Smooth muscle cell (in vitro differentiated cells): Measurements from ENCODE around the gene PRRX2. TPM values are rescaled to one million over a fixed set of nuclear protein-coding genes. Genes with fewer than 3 reads are reported as not detected.

Experiments used
- DNase-seq: peaks from one replicate; lab custom pipeline; 2025; ENCODE audit not compliant: unreplicated experiment; lab: John Stamatoyannopoulos, UW
- H2AFZ ChIP-seq: fragments of 200-600 bp; sonication (generic); 2 replicates; pipeline ENCODE4 v1.6.0; 2016; ENCODE audit warnings: antibody characterized with exemption, low read depth, mild to moderate bottlenecking
- H3F3A ChIP-seq: fragments of 200-600 bp; sonication (generic); 2 replicates; pipeline ENCODE4 v1.6.0; 2017; ENCODE audit warnings: antibody characterized with exemption, low read depth
- H3K27ac ChIP-seq: fragments of 200-600 bp; sonication (generic); 2 replicates; pipeline ENCODE4 v1.5.1; 2016; ENCODE audit warnings: low read depth, mild to moderate bottlenecking
- H3K27me3 ChIP-seq: fragments of 200-600 bp; sonication (generic); 2 replicates; pipeline ENCODE4 v1.6.1; 2016; ENCODE audit warnings: low read depth, mild to moderate bottlenecking
- H3K36me3 ChIP-seq: fragments of 200-600 bp; sonication (generic); 2 replicates; pipeline ENCODE4 v1.5.1; 2016; ENCODE audit warnings: low read depth
- H3K4me1 ChIP-seq: fragments of 200-600 bp; sonication (generic); 2 replicates; pipeline ENCODE4 v1.5.1; 2016; ENCODE audit warnings: low read depth
- H3K4me2 ChIP-seq: fragments of 200-600 bp; sonication (generic); 2 replicates; pipeline ENCODE4 v1.6.0; 2016; ENCODE audit warnings: mild to moderate bottlenecking
- H3K4me3 ChIP-seq: fragments of 200-600 bp; sonication (generic); 2 replicates; pipeline ENCODE4 v1.5.1; 2016; ENCODE audit warnings: mild to moderate bottlenecking
- H3K79me2 ChIP-seq: fragments of 200-600 bp; sonication (generic); 2 replicates; pipeline ENCODE4 v1.6.0; 2016; ENCODE audit warnings: low read depth, mild to moderate bottlenecking
- H3K9ac ChIP-seq: fragments of 200-600 bp; sonication (generic); 2 replicates; pipeline ENCODE4 v1.6.0; 2016; ENCODE audit warnings: low read depth
- H3K9me3 ChIP-seq: fragments of 200-600 bp; sonication (generic); replicated peaks from 2 replicates; pipeline ENCODE4 v1.5.1; 2016; ENCODE audit warnings: low read depth
- H4K20me1 ChIP-seq: fragments of 200-600 bp; sonication (generic); 2 replicates; pipeline ENCODE4 v1.6.0; 2016; ENCODE audit warnings: low read depth
- CTCF ChIP-seq: fragments of 200-600 bp; sonication (generic); IDR thresholded peaks from 2 replicates; pipeline ENCODE4 v1.5.1; 2017; ENCODE audit warnings: borderline replicate concordance, mild to moderate bottlenecking, antibody characterized with exemption; ENCODE audit not compliant: insufficient read depth, poor library complexity, severe bottlenecking
- WGBS: methylation state at CpG from one replicate; pipeline ENCODE4 v1.1.7; 2016; ENCODE audit warnings: low lambda C conversion rate; 5-methylcytosine and 5-hydroxymethylcytosine counted together
- polyA plus RNA-seq: library from polyadenylated mRNA; unstranded; fragments of >200 nt; fragmentation: Nextera tagmentation; extraction: Ambion mirVana; gene quantifications from 2 replicates; pipeline ENCODE4 v1.2.1, GENCODE V29; 2016
- total RNA-seq: library from RNA; depleted of rRNA; stranded (reverse); fragments of >200 nt; gene quantifications from 2 replicates; pipeline ENCODE4 v1.2.3, GENCODE V29; 2014

The PRRX2 gene
- total and polyA plus RNA-seq, 2 experiments from 2014 or later = 87.7 to 234 TPM

GRCh38 chr9:129681924-129682323 lies 16.5 kb downstream of the PRRX2 start:
- H3K9me3 ChIP-seq = no peaks in the 10 kb centered on the region
- H4K20me1 ChIP-seq = peaks cover 96% of the 10 kb centered on the region
- peaks cover 32% of the 10 kb centered on the region for H3K79me2 ChIP-seq
- no peaks in the 10 kb centered on the region for H3K36me3 ChIP-seq
- no peak for TF ChIP-seq CTCF
- H3K27ac ChIP-seq = no peak overlapping the region
- H3K4me1 ChIP-seq = peaks cover 8% of the 10 kb centered on the region
- no peak overlapping the region for H2AFZ ChIP-seq
- H3F3A ChIP-seq = no peaks in the 10 kb centered on the region
- no peaks in the 10 kb centered on the region for H3K27me3 ChIP-seq
- no peak overlapping the region for H3K4me3 ChIP-seq
- DNase-seq = no peak
- no peak overlapping the region for H3K9ac ChIP-seq
- WGBS = 94% methylated on average over 11 of the region's 11 CpGs
- H3K4me2 ChIP-seq = no peak overlapping the region

- no peak overlapping the region for H2AFZ ChIP-seq
- WGBS = 95% methylated on average over 7 of the region's 7 CpGs
- DNase-seq = no peak
- no peak for TF ChIP-seq CTCF
- no peaks in the 10 kb centered on the region for H3K36me3 ChIP-seq
- H3K27ac ChIP-seq = no peak overlapping the region
- H3K4me2 ChIP-seq = no peak overlapping the region
- H3K27me3 ChIP-seq = no peaks in the 10 kb centered on the region
- no peaks in the 10 kb centered on the region for H3K9me3 ChIP-seq
- peaks cover 96% of the 10 kb centered on the region for H4K20me1 ChIP-seq
- no peak overlapping the region for H3K9ac ChIP-seq
- no peak overlapping the region for H3K4me3 ChIP-seq
- H3F3A ChIP-seq = no peaks in the 10 kb centered on the region
- peaks cover 4% of the 10 kb centered on the region for H3K4me1 ChIP-seq
- H3K79me2 ChIP-seq = peaks cover 32% of the 10 kb centered on the region
Measured at GRCh38 chr9:129682381-129682780, 16.9 kb downstream of the PRRX2 start.

GRCh38 chr9:129685220-129685932 lies 19.9 kb downstream of the PRRX2 start:
- Histone ChIP-seq H4K20me1 (peaks cover 92% of the 10 kb centered on the region), H3K27ac (no peak overlapping the region), H3K4me2 (no peak overlapping the region), H3K4me3 (no peak overlapping the region), H3K79me2 (peaks cover 41% of the 10 kb centered on the region), H3K9me3 (no peaks in the 10 kb centered on the region), H3F3A (no peaks in the 10 kb centered on the region), H3K4me1 (no peaks in the 10 kb centered on the region), H2AFZ (no peak overlapping the region), H3K27me3 (no peaks in the 10 kb centered on the region), H3K36me3 (no peaks in the 10 kb centered on the region), H3K9ac (no peak overlapping the region)
- TF ChIP-seq CTCF = no peak
- no peak for DNase-seq
- 74% methylated on average over 15 of the region's 15 CpGs for WGBS

GRCh38 chr9:129685933-129686259 lies 20.4 kb downstream of the PRRX2 start:
- H3F3A ChIP-seq = no peaks in the 10 kb centered on the region
- no peaks in the 10 kb centered on the region for H3K4me1 ChIP-seq
- 90% methylated on average over 3 of the region's 3 CpGs for WGBS
- no peak for DNase-seq
- H3K27me3 ChIP-seq = no peaks in the 10 kb centered on the region
- no peak overlapping the region for H3K4me3 ChIP-seq
- H4K20me1 ChIP-seq = peaks cover 86% of the 10 kb centered on the region
- H3K4me2 ChIP-seq = no peak overlapping the region
- H2AFZ ChIP-seq = no peak overlapping the region
- H3K9me3 ChIP-seq = no peaks in the 10 kb centered on the region
- H3K27ac ChIP-seq = no peak overlapping the region
- H3K79me2 ChIP-seq = peaks cover 44% of the 10 kb centered on the region
- H3K9ac ChIP-seq = no peak overlapping the region
- TF ChIP-seq CTCF = no peak
- no peaks in the 10 kb centered on the region for H3K36me3 ChIP-seq
